ENCODE results near the gene IMMT. TPM values are rescaled to one million over a fixed set of nuclear protein-coding genes. Genes with fewer than 3 reads are reported as not detected.

Gene IMMT
- polyA plus RNA-seq, 1 experiment, result 69.2 TPM

DNA sequence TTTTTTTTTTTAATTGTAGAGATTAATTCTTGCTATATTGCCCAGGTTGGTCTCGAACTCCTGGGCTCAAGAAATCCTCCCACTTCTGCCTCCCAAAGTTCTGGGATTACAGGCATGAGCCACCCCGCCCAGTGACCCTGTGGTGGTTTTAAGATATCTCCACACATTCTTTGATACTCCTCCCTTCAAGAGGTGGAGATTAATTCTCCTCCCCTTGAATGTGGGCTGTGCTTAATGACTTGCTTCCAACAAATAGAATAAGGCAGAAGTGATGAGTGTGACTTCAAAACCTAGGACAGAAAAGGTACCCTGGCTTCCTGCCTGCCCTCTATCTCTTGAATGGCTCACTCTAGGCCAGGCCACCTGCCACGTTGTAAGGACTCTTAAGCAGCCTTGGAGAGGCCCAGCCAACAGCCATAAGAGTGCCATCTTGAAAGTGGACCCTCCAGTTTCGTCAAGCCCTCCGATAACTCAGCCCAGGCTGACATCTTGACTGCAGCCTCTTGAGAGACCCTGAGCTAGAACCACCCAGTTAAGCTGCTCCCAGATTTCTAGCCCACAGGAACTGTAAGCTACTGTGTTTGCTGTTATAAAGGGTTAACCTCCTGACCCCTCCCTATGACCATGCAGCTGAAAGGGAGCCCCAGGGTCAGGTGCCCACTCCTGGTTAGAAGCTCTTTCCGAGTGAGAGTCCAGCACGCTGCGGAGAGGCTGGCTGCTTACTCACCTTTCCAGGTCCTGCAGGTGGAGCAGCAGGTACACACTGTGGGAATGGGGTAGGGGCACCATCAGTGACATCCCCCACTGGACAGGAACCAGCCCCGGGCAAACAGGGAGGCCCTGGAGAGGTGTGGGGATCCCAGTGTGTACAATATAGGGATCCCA lies 31.6 kb upstream of the IMMT start:
- Histone ChIP-seq H3K27me3 (ENCODE audit: control insufficient read depth, insufficient read depth, low read length) (peaks cover 8% of the 10 kb centered on the region), H3K27ac (ENCODE audit: low read depth, low read length) (no peak overlapping the region), H3K4me3 (ENCODE audit: low read depth, low read length) (no peak overlapping the region), H3K9me3 (ENCODE audit: control insufficient read depth, insufficient read depth, low read length) (no peaks in the 10 kb centered on the region)
- TF ChIP-seq, protein P1, sequence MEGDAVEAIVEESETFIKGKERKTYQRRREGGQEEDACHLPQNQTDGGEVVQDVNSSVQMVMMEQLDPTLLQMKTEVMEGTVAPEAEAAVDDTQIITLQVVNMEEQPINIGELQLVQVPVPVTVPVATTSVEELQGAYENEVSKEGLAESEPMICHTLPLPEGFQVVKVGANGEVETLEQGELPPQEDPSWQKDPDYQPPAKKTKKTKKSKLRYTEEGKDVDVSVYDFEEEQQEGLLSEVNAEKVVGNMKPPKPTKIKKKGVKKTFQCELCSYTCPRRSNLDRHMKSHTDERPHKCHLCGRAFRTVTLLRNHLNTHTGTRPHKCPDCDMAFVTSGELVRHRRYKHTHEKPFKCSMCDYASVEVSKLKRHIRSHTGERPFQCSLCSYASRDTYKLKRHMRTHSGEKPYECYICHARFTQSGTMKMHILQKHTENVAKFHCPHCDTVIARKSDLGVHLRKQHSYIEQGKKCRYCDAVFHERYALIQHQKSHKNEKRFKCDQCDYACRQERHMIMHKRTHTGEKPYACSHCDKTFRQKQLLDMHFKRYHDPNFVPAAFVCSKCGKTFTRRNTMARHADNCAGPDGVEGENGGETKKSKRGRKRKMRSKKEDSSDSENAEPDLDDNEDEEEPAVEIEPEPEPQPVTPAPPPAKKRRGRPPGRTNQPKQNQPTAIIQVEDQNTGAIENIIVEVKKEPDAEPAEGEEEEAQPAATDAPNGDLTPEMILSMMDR (IDR thresholded peaks at IDR 0.05; ENCODE audit: low read depth, low read length), result no peak
- ChIA-PET CTCF (no interaction called here), POLR2A (no interaction called here)
- no peak for DNase-seq (ENCODE audit: low read depth, low spot score)

DNA sequence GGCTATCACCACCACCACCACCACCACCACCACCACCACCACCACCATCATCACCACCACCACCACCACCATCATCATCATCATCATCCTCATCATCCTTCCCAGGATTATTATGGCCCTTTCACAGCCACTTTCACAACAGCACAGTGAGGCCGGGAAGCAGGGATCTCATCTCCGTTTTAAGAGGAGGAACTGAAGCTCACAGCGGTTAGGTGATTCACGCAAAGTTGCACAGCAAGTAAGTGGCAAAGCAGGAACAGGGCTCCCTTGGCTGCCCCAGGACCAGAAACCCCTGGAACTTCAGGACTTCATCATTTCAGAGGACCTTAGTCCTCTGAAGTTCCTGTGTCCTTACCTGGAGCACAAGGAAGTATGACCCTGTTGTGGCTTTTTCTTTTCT lies 30.8 kb upstream of the IMMT start:
- Histone ChIP-seq H3K4me3 (ENCODE audit: low read depth, low read length) (no peak overlapping the region), H3K9me3 (ENCODE audit: control insufficient read depth, insufficient read depth, low read length) (no peaks in the 10 kb centered on the region), H3K27ac (ENCODE audit: low read depth, low read length) (no peak overlapping the region), H3K27me3 (ENCODE audit: control insufficient read depth, insufficient read depth, low read length) (peaks cover 3% of the 10 kb centered on the region)
- POLR2A ChIA-PET, result no interaction called here
- no peak for DNase-seq (ENCODE audit: low read depth, low spot score)
- TF ChIP-seq, protein P1 (IDR thresholded peaks at IDR 0.05; ENCODE audit: low read depth, low read length), result no peak
- CTCF ChIA-PET, result no interaction called here

DNA sequence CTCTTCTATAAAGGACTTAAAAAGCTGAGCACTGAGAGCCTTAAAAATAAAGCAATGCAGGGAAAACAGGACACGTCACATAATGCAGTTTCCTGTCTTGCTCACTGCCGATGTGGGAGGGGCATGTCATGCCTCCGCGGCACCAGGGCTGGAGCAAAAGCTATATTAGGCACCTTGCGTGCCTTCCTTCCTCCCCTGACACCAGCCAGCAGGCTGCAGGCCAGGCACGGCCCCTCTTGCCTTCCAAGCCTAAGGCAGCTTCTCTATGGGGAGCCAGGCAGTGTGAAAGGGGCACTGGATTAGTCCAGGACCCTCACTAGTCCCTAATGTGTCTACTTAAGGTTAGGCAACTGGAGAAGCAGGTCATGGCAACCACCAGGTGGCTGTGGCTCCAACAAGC lies 30.3 kb upstream of the IMMT start:
- no peak overlapping the region for H3K4me3 ChIP-seq (ENCODE audit: low read depth, low read length)
- H3K27ac ChIP-seq (ENCODE audit: low read depth, low read length), result no peak overlapping the region
- peaks cover 3% of the 10 kb centered on the region for H3K27me3 ChIP-seq (ENCODE audit: control insufficient read depth, insufficient read depth, low read length)
- POLR2A ChIA-PET, result no interaction called here
- TF ChIP-seq, protein P1 (IDR thresholded peaks at IDR 0.05; ENCODE audit: low read depth, low read length), result no peak
- H3K9me3 ChIP-seq (ENCODE audit: control insufficient read depth, insufficient read depth, low read length), result no peaks in the 10 kb centered on the region
- no peak for DNase-seq (ENCODE audit: low read depth, low spot score)
- CTCF ChIA-PET, result no interaction called here

DNA sequence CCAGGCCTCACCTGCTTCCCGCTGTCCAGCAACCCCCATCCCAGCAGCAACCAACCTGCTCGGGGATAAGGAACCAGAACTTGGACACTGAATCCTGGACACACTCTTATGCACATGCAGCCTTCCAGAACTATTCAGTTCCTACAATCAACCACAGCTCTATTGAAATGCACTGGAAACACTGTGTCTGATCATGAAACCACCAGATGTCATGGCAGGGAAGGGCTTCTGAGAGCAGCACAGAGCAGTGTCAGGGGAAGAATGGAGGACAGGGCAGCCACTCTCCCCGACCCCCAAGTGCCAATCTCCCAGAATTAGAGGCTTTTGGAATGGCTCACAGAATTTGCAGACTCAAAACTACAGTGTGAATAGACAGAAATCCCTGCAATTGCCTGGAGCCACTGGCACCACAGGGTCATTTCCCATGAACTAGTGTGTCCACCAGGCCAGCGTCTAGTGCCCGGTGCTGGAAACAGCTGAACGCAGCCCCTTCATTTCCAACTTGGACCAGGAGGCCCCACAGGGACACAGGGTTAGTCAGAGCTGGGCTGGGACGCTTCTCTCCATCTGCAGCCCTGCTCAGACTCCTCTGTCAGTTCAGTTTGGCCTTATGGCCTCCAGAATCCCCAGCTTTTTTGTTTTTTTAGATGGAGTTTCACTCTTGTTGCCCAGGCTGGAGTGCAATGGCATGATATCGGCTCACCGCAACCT lies 29.5 kb upstream of the IMMT start:
- ChIA-PET POLR2A (no interaction called here), CTCF (no interaction called here)
- Histone ChIP-seq H3K9me3 (ENCODE audit: control insufficient read depth, insufficient read depth, low read length) (no peaks in the 10 kb centered on the region), H3K27ac (ENCODE audit: low read depth, low read length) (no peak overlapping the region), H3K27me3 (ENCODE audit: control insufficient read depth, insufficient read depth, low read length) (peaks cover 3% of the 10 kb centered on the region), H3K4me3 (ENCODE audit: low read depth, low read length) (no peak overlapping the region)
- TF ChIP-seq, protein P1 (IDR thresholded peaks at IDR 0.05; ENCODE audit: low read depth, low read length), result no peak
- DNase-seq (ENCODE audit: low read depth, low spot score), result no peak

All from AG04450 (cell line).